A549 (cell line): ENCODE results near the gene NRN1L. TPM values are rescaled to one million over a fixed set of nuclear protein-coding genes. Genes with fewer than 3 reads are reported as not detected.
A peak's percentile ranks its signal among the peaks of the same experiment; 100 is the strongest.

ENCODE experiments used
- ATAC-seq, 2 experiments: fragments of 200-7000 bp in 1 of 2; fragments of >200 bp in 1 of 2; cut with Nextera tagmentation in 1 of 2; cut with Tn5 transposase in 1 of 2; 3 replicates each; pipeline versions ENCODE4 v1.8.0 to v1.9.1; 2018 to 2020; ENCODE audit warnings: mild to moderate bottlenecking in 1 of 2, moderate library complexity in 1 of 2
- CTCF ChIA-PET: fragments of 300-600 bp; sonication (Branson Sonifier 250); formaldehyde crosslinking; extraction: SDS; loops from one replicate; lab custom pipeline; 2021; ENCODE audit warnings: antibody characterized with exemption, inconsistent platforms; lab: Yijun Ruan, JAX
- POLR2A ChIA-PET: fragments of 350-600 bp; formaldehyde crosslinking; extraction: SDS; loops from one replicate; lab custom pipeline; 2021; ENCODE audit warnings: antibody characterized with exemption, inconsistent platforms; lab: Yijun Ruan, JAX
- DNase-seq, 2 experiments: peaks; one replicate each; pipeline versions ENCODE4 v3.0.0 to v3.0.0-alpha.2; 2011 to 2016; ENCODE audit warnings: low read depth in 1 of 2, low spot score in 1 of 2
- FAIRE-seq: peaks from 2 replicates; lab custom pipeline; 2011; peaks lifted over from hg19 to GRCh38; lab: Jason Lieb, UNC
- H3K27ac ChIP-seq, 2 experiments: fragments of >200 bp; sonication (Bioruptor Twin); formaldehyde crosslinking; 3 replicates each; pipeline ENCODE4 v1.5.1; 2016 to 2017
- H3K4me1 ChIP-seq: fragments of >200 bp; sonication (Bioruptor Twin); formaldehyde crosslinking; 3 replicates; pipeline ENCODE4 v1.6.1; 2016
- H3K4me2 ChIP-seq: fragments of >200 bp; sonication (Bioruptor Twin); formaldehyde crosslinking; 3 replicates; pipeline ENCODE4 v1.6.1; 2016
- H3K4me3 ChIP-seq: fragments of >200 bp; sonication (Bioruptor Twin); formaldehyde crosslinking; 3 replicates; pipeline ENCODE4 v1.5.1; 2016
- H3K9me3 ChIP-seq: fragments of >200 bp; sonication (Bioruptor Twin); formaldehyde crosslinking; 3 replicates; pipeline ENCODE4 v1.6.1; 2016
- CHD2 ChIP-seq: fragments of 150-350 bp; IDR thresholded peaks from 2 replicates; pipeline ENCODE4 v1.6.1; 2014; ENCODE audit warnings: low read length; ENCODE audit not compliant: partially characterized antibody
- CHD4 ChIP-seq: fragments of 200-600 bp; sonication (generic); IDR thresholded peaks from 2 replicates; pipeline ENCODE4 v1.6.1; 2016; ENCODE audit warnings: antibody characterized with exemption, mild to moderate bottlenecking, borderline replicate concordance
- EHMT2 ChIP-seq: fragments of 200-600 bp; sonication (generic); IDR thresholded peaks from 2 replicates; pipeline ENCODE4 v1.6.1; 2016; ENCODE audit warnings: antibody characterized with exemption, low read depth, mild to moderate bottlenecking, moderate library complexity
- FOSB ChIP-seq: fragments of 250-450 bp; sonication (Bioruptor Pico); IDR thresholded peaks from 2 replicates; pipeline ENCODE4 v1.5.0; 2020; ENCODE audit warnings: mild to moderate bottlenecking, moderate library complexity
- GATA3 ChIP-seq: IDR thresholded peaks from 2 replicates; pipeline ENCODE4 v1.6.1; 2012; ENCODE audit warnings: borderline replicate concordance
- HOXB5 ChIP-seq: fragments of 250-450 bp; sonication (Bioruptor Pico); IDR thresholded peaks from 2 replicates; pipeline ENCODE4 v1.5.0; 2020; ENCODE audit warnings: mild to moderate bottlenecking, moderate library complexity
- JUNB ChIP-seq: fragments of >200 bp; sonication (Bioruptor Twin); formaldehyde crosslinking; IDR thresholded peaks from 2 replicates; pipeline ENCODE4 v1.6.1; 2016
- KDM1A ChIP-seq: fragments of 200-600 bp; sonication (generic); IDR thresholded peaks from 2 replicates; pipeline ENCODE4 v1.6.1; 2016; ENCODE audit warnings: low read depth, mild to moderate bottlenecking
- MAZ ChIP-seq: fragments of 150-350 bp; IDR thresholded peaks from 2 replicates; pipeline ENCODE4 v1.6.1; 2014; ENCODE audit warnings: antibody characterized with exemption, low read depth, low read length, borderline replicate concordance
- NFE2L2 ChIP-seq: fragments of 150-350 bp; conservative IDR thresholded peaks from 2 replicates; pipeline ENCODE4 v1.6.1; 2014; ENCODE audit warnings: low read length
- POLR2A ChIP-seq: IDR thresholded peaks from 2 replicates; pipeline ENCODE4 v1.6.1; 2012; ENCODE audit warnings: mild to moderate bottlenecking, low read length
- RAD21 ChIP-seq, 2 experiments: fragments of >200 bp in 1 of 2; sonication (Bioruptor Twin) in 1 of 2; formaldehyde crosslinking in 1 of 2; IDR thresholded peaks in 1 of 2; conservative IDR thresholded peaks in 1 of 2; 2 replicates in 1 of 2; 3 replicates in 1 of 2; pipeline ENCODE4 v1.6.1; 2012 to 2018; ENCODE audit warnings: inconsistent platforms in 1 of 2
- RFX5 ChIP-seq: fragments of 450-650 bp; IDR thresholded peaks from 2 replicates; pipeline ENCODE4 v1.7.1; 2014; ENCODE audit warnings: antibody characterized with exemption, mild to moderate bottlenecking, moderate library complexity
- SMC3 ChIP-seq: fragments of >200 bp; sonication (Bioruptor Twin); formaldehyde crosslinking; IDR thresholded peaks from 3 replicates; pipeline ENCODE4 v1.6.1; 2018; ENCODE audit warnings: inconsistent platforms
- SREBF2 ChIP-seq: fragments of 450-650 bp; IDR thresholded peaks from 2 replicates; pipeline ENCODE4 v1.6.1; 2014; ENCODE audit warnings: mild to moderate bottlenecking, moderate library complexity
- TFCP2L1 ChIP-seq: fragments of 250-450 bp; sonication (Bioruptor Pico); IDR thresholded peaks from 2 replicates; pipeline ENCODE4 v1.5.0; 2021; ENCODE audit warnings: mild to moderate bottlenecking
- ZC3H11A ChIP-seq: fragments of 450-650 bp; IDR thresholded peaks from 2 replicates; pipeline ENCODE4 v1.6.1; 2014; ENCODE audit warnings: antibody characterized with exemption, mild to moderate bottlenecking
- ZFP36 ChIP-seq: fragments of 450-650 bp; IDR thresholded peaks from 2 replicates; pipeline ENCODE4 v1.6.1; 2014; ENCODE audit warnings: borderline replicate concordance; ENCODE audit not compliant: partially characterized antibody
- ZNF302 ChIP-seq: fragments of 250-450 bp; sonication (Bioruptor Pico); IDR thresholded peaks from 2 replicates; pipeline ENCODE4 v1.9.0; 2021; ENCODE audit warnings: inconsistent platforms, mild to moderate bottlenecking, moderate library complexity
- WGBS: methylation state at CpG from one replicate; pipeline ENCODE4 v1.1.6; 2017; ENCODE audit errors: missing lambda C conversion rate; 5-methylcytosine and 5-hydroxymethylcytosine counted together
- polyA plus RNA-seq, 4 experiments: library from polyadenylated mRNA; depleted of rRNA in 3 of 4; stranded (reverse); fragments of >200 nt; fragmentation: RNase III in 1 of 4; extraction: RNeasy Plus Mini Kit Qiagen cat#74134 plus additional on column Dnase treatment in 1 of 4; gene quantifications; 2 replicates in 3 of 4; 3 replicates in 1 of 4; pipeline ENCODE4 v1.2.3, GENCODE V29; 2011 to 2017
- TF ChIP-seq, protein P1 (sequence below): fragments of 450-650 bp; IDR thresholded peaks from 2 replicates; pipeline ENCODE4 v1.6.1; 2014; ENCODE audit warnings: antibody characterized with exemption
- TF ChIP-seq, protein P2 (sequence below): fragments of 250-450 bp; sonication (Bioruptor Pico); IDR thresholded peaks from 2 replicates; pipeline ENCODE4 v1.5.0; 2020; ENCODE audit warnings: low read depth, mild to moderate bottlenecking, moderate library complexity
- TF ChIP-seq, protein P3 (sequence below): fragments of >200 bp; sonication (Bioruptor Twin); formaldehyde crosslinking; IDR thresholded peaks from 3 replicates; pipeline ENCODE4 v1.5.1; 2016
- TF ChIP-seq, protein P4 (sequence below): fragments of >200 bp; sonication (Bioruptor Twin); formaldehyde crosslinking; IDR thresholded peaks from 2 replicates; pipeline ENCODE4 v1.6.1; 2016
- TF ChIP-seq, protein P5 (sequence below): fragments of 200-600 bp; sonication (generic); IDR thresholded peaks from 2 replicates; pipeline ENCODE4 v1.6.1; 2016; ENCODE audit warnings: antibody characterized with exemption, mild to moderate bottlenecking, moderate library complexity

The NRN1L gene
- polyA plus RNA-seq, 2 of the 4 experiments (the other 2 are of a cell fraction) = 0.22 TPM; not detected in 1

DNA sequence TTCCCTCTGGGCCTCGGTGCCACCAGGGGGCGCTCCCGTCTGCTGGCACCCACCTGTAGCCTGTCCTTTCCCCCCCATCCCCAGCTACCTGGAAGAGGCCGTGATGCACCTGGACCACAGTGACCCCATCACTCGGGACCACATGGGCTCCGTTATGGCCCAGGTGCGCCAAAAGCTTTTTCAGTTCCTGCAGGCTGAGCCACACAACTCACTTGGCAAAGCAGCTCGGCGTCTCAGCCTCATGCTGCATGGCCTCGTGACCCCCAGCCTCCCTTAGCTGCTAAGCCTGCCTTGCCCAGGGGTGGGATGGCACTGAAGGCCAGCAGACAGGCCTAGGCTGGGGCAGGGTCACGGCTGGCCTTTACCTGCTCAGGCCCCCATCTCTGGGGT is 818 bp upstream of the NRN1L start:
- DNase-seq (peak; percentile 59 to 92), FAIRE-seq (no peak), ATAC-seq (peak; percentile 16 to 92; a peak in 5 of 6 replicates)
- Histone ChIP-seq H3K4me1 (peaks cover 9% of the 10 kb centered on the region; the same call in 1 of the 3 replicates), H3K4me3 (no peak overlapping the region), H3K4me2 (no peak overlapping the region), H3K27ac (no peak overlapping the region), H3K9me3 (no peaks in the 10 kb centered on the region)
- ChIA-PET POLR2A (interaction anchor here (1.8 kb wide), 1 partner anchor 9 kb away, joined by 8 read pairs; the partner anchor contains the start of gene PSKH1), CTCF (interaction anchor here (0.6 to 17.4 kb wide), 37 partner anchors 9 to 363 kb away, joined by 3 to 370 read pairs (median 5); partner anchors contain the start of genes CTRL, EDC4, NUTF2 and PSKH1)
- WGBS = 45% methylated on average over 11 of the region's 11 CpGs
- TF ChIP-seq RAD21 (conservative IDR thresholded peaks at IDR 0.05 in 1 of 2, IDR thresholded peaks at IDR 0.05 in 1 of 2) (peak; percentile 67 to 73), POLR2A (no peak), SMC3 (peak; percentile 73), CHD2 (no peak), SREBF2 (no peak), RFX5 (no peak), TFCP2L1 (CRISPR knock-in tag) (no peak), ZC3H11A (no peak)
- TF ChIP-seq, protein P1, sequence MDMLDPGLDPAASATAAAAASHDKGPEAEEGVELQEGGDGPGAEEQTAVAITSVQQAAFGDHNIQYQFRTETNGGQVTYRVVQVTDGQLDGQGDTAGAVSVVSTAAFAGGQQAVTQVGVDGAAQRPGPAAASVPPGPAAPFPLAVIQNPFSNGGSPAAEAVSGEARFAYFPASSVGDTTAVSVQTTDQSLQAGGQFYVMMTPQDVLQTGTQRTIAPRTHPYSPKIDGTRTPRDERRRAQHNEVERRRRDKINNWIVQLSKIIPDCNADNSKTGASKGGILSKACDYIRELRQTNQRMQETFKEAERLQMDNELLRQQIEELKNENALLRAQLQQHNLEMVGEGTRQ = no peak
- TF ChIP-seq, protein P2, sequence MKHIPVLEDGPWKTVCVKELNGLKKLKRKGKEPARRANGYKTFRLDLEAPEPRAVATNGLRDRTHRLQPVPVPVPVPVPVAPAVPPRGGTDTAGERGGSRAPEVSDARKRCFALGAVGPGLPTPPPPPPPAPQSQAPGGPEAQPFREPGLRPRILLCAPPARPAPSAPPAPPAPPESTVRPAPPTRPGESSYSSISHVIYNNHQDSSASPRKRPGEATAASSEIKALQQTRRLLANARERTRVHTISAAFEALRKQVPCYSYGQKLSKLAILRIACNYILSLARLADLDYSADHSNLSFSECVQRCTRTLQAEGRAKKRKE = no peak
- TF ChIP-seq, protein P3, sequence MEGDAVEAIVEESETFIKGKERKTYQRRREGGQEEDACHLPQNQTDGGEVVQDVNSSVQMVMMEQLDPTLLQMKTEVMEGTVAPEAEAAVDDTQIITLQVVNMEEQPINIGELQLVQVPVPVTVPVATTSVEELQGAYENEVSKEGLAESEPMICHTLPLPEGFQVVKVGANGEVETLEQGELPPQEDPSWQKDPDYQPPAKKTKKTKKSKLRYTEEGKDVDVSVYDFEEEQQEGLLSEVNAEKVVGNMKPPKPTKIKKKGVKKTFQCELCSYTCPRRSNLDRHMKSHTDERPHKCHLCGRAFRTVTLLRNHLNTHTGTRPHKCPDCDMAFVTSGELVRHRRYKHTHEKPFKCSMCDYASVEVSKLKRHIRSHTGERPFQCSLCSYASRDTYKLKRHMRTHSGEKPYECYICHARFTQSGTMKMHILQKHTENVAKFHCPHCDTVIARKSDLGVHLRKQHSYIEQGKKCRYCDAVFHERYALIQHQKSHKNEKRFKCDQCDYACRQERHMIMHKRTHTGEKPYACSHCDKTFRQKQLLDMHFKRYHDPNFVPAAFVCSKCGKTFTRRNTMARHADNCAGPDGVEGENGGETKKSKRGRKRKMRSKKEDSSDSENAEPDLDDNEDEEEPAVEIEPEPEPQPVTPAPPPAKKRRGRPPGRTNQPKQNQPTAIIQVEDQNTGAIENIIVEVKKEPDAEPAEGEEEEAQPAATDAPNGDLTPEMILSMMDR = peak; percentile 79

DNA sequence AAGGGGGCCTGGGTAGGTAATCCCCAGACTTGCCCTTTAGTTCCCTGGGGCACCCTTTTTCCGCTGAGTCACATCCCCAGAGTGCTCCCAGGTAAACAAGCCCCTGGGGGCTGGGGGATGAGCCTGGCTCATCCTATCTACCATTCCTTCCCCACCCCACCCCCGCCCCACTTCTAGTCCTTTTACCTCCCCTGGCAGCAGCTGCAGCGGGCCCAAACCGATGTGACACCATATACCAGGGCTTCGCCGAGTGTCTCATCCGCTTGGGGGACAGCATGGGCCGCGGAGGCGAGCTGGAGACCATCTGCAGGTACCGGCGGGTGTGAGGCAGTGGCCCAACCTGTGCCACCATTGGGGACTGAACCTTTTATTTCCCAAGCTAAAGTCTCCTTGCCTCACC is 860 bp downstream of the NRN1L start:
- DNase-seq (no peak), FAIRE-seq (no peak), ATAC-seq (no peak)
- Histone ChIP-seq H3K4me2 (no peak overlapping the region), H3K27ac (peak overlapping the region in 1 of 2 experiments; percentile 58; a peak in 4 of 6 replicates), H3K9me3 (no peaks in the 10 kb centered on the region), H3K4me3 (no peak overlapping the region), H3K4me1 (peaks cover 9% of the 10 kb centered on the region; the same call in 1 of the 3 replicates)
- WGBS = 94% methylated on average over 10 of the region's 12 CpGs
- no peak for TF ChIP-seq ZNF302 (CRISPR knock-in tag)
- no peak for TF ChIP-seq MAZ
- TF ChIP-seq NFE2L2 = no peak
- TF ChIP-seq FOSB = no peak
- no peak for TF ChIP-seq KDM1A
- TF ChIP-seq, protein P4, sequence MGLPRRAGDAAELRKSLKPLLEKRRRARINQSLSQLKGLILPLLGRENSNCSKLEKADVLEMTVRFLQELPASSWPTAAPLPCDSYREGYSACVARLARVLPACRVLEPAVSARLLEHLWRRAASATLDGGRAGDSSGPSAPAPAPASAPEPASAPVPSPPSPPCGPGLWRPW = no peak
- TF ChIP-seq TFCP2L1 (CRISPR knock-in tag) = no peak
- no peak for TF ChIP-seq JUNB
- TF ChIP-seq, protein P1 = no peak
- no peak for TF ChIP-seq CHD4
- TF ChIP-seq, protein P5, sequence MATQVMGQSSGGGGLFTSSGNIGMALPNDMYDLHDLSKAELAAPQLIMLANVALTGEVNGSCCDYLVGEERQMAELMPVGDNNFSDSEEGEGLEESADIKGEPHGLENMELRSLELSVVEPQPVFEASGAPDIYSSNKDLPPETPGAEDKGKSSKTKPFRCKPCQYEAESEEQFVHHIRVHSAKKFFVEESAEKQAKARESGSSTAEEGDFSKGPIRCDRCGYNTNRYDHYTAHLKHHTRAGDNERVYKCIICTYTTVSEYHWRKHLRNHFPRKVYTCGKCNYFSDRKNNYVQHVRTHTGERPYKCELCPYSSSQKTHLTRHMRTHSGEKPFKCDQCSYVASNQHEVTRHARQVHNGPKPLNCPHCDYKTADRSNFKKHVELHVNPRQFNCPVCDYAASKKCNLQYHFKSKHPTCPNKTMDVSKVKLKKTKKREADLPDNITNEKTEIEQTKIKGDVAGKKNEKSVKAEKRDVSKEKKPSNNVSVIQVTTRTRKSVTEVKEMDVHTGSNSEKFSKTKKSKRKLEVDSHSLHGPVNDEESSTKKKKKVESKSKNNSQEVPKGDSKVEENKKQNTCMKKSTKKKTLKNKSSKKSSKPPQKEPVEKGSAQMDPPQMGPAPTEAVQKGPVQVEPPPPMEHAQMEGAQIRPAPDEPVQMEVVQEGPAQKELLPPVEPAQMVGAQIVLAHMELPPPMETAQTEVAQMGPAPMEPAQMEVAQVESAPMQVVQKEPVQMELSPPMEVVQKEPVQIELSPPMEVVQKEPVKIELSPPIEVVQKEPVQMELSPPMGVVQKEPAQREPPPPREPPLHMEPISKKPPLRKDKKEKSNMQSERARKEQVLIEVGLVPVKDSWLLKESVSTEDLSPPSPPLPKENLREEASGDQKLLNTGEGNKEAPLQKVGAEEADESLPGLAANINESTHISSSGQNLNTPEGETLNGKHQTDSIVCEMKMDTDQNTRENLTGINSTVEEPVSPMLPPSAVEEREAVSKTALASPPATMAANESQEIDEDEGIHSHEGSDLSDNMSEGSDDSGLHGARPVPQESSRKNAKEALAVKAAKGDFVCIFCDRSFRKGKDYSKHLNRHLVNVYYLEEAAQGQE = no peak
- TF ChIP-seq POLR2A = no peak
- no peak for TF ChIP-seq RFX5
- no peak for TF ChIP-seq EHMT2
- no peak for TF ChIP-seq HOXB5 (CRISPR knock-in tag)
- no peak for TF ChIP-seq ZFP36
- no peak for TF ChIP-seq GATA3
- CTCF ChIA-PET = interaction anchor here (0.9 to 17.4 kb wide), 10 partner anchors 11 to 365 kb away, joined by 3 to 370 read pairs (median 4); partner anchors contain the start of genes CTRL, EDC4 and PSMB10
- POLR2A ChIA-PET = no interaction called here
